ENCODE measurements around the gene CCL20. TPM values are rescaled to one million over a fixed set of nuclear protein-coding genes. Genes with fewer than 3 reads are reported as not detected.

CCL20 gene
- total and polyA plus RNA-seq, 2 of the 8 experiments (the other 6 are each of a cell fraction or from before 2014, with no cell fraction given): not detected

DNA sequence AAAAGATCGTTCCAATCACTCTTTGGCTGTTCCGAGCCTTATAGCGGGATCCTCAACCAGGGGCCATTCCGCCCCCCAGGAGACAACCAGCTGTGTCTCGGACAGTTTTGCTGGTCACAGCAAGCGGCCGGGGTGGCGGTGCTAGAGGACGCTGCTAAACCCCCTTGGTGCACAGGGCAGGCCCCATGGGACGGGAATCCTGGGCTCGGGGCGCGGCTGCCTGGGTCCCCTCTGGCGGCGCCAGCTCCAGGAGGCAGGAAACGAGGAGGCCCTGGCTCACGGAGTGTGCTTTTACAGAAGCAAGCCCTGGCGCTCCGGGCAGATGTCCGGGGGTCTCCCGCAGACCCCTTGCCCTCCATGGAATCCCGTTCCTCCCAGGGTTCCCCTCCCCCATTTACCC, 45.8 kb upstream of the CCL20 start:
- Histone ChIP-seq H3K27me3 (replicated peaks in 1 of 4; ENCODE audit: control insufficient read depth in 3 of 4, extremely low read depth in 1 of 4, insufficient read depth in 3 of 4, low read length in 3 of 4) (no peaks in the 10 kb centered on the region), H4K5ac (ENCODE audit: insufficient read length, low read depth, low read length) (no peak overlapping the region), H3K9ac (replicated peaks in 1 of 4; ENCODE audit: extremely low read depth in 1 of 4, low read depth in 3 of 4, low read length in 3 of 4) (no peak overlapping the region), H4K91ac (replicated peaks; ENCODE audit: insufficient read length, low read length) (no peak overlapping the region), H2AFZ (ENCODE audit: low read length) (peak overlapping the region; percentile 80; the same call in 1 of the 2 replicates), H3K14ac (ENCODE audit: insufficient read length) (no peak overlapping the region), H4K20me1 (replicated peaks in 1 of 2; ENCODE audit: control insufficient read depth in 1 of 2, insufficient read depth in 2 of 2, low read length in 2 of 2) (no peaks in the 10 kb centered on the region), H3K4me2 (ENCODE audit: insufficient read depth in 1 of 2, low read depth in 2 of 2, low read length in 2 of 2) (no peak overlapping the region), H3K56ac (replicated peaks; ENCODE audit: insufficient read length, low read depth, low read length) (no peak overlapping the region), H3K23me2 (ENCODE audit: low read depth, low read length) (no peaks in the 10 kb centered on the region), H3K79me2 (ENCODE audit: control insufficient read depth in 1 of 2, insufficient read depth in 2 of 2, low read length in 2 of 2) (no peaks in the 10 kb centered on the region), H2BK15ac (ENCODE audit: low read length) (no peak overlapping the region), H2BK5ac (ENCODE audit: low read depth, low read length) (no peak overlapping the region), H3K9me3 (ENCODE audit: insufficient read depth in 2 of 2, low read depth in 1 of 2, low read length in 1 of 2) (no peaks in the 10 kb centered on the region), H2BK120ac (replicated peaks; ENCODE audit: low read depth, low read length) (no peak overlapping the region), H3K27ac (ENCODE audit: low read depth, low read length) (no peak overlapping the region), H2BK20ac (ENCODE audit: low read length) (no peak overlapping the region), H2AK5ac (ENCODE audit: low read depth, low read length) (no peak overlapping the region), H3K36me3 (ENCODE audit: control insufficient read depth in 2 of 4, insufficient read depth in 4 of 4, low read length in 3 of 4) (no peaks in the 10 kb centered on the region), H3K79me1 (ENCODE audit: low read depth, low read length) (no peaks in the 10 kb centered on the region), H2BK12ac (ENCODE audit: low read depth, low read length) (no peak overlapping the region), H3K4me3 (ENCODE audit: extremely low read depth in 1 of 4, insufficient read depth in 2 of 4, low read depth in 3 of 4, low read length in 4 of 4) (no peak overlapping the region), H3K23ac (ENCODE audit: insufficient read length) (no peak overlapping the region), H3K18ac (ENCODE audit: extremely low read depth, low read length) (no peak overlapping the region), H4K8ac (ENCODE audit: extremely low read depth, insufficient read depth, low read length) (peak overlapping the region; percentile 40; the same call in 1 of the 2 replicates), H3K4me1 (replicated peaks in 1 of 4; ENCODE audit: control insufficient read depth in 3 of 4, insufficient read depth in 4 of 4, low read length in 3 of 4) (peaks cover 0 to 6% (median under 1%) of the 10 kb centered on the region in 4 experiments; a peak in 3 of 7 replicates), H3K4ac (replicated peaks; ENCODE audit: insufficient read length, low read depth, low read length) (no peak overlapping the region)
- no peak for DNase-seq (ENCODE audit: low read depth in 1 of 2, low spot score in 2 of 2)
- ChIA-PET POLR2A (ENCODE audit: partially characterized antibody) (no interaction called here), CTCF (ENCODE audit: partially characterized antibody) (interaction anchor here (0.8 to 5.4 kb wide), 11 partner anchors 11 to 642 kb away, joined by 3 to 92 read pairs (median 25); partner anchors contain the start of gene SCYGR8)
- 95% methylated on average over 22 of the region's 22 CpGs; no CpG with 5 or more reads in 1 of the 2 experiments for WGBS, 2 experiments (ENCODE audit: extremely low coverage in 1 of 2, insufficient coverage in 1 of 2, insufficient read length in 1 of 2, insufficient replicate concordance in 2 of 2, low coverage in 1 of 2, low lambda C conversion rate in 2 of 2, missing lambda C conversion rate in 1 of 2)
- no peak for FAIRE-seq
- no peak for TF ChIP-seq CHD2 (IDR thresholded peaks at IDR 0.05; ENCODE audit: low read length)
- TF ChIP-seq POU5F1 (IDR thresholded peaks at IDR 0.05; ENCODE audit: low read depth, low read length): no peak
- TF ChIP-seq EZH2 (IDR thresholded peaks at IDR 0.05; ENCODE audit: low read depth, low read length, severe bottlenecking): no peak
- no peak for TF ChIP-seq JUN (IDR thresholded peaks at IDR 0.05; ENCODE audit: low read depth, low read length)
- no peak for TF ChIP-seq TAF7 (optimal IDR thresholded peaks at IDR 0.05; ENCODE audit: borderline replicate concordance, low read depth, low read length)
- no peak for TF ChIP-seq RBBP5 (IDR thresholded peaks at IDR 0.05; ENCODE audit: borderline replicate concordance, low read depth, low read length)
- TF ChIP-seq EP300 (IDR thresholded peaks at IDR 0.05; ENCODE audit: borderline replicate concordance in 1 of 2, low read depth in 2 of 2, low read length in 2 of 2): no peak
- no peak for TF ChIP-seq PHF8 (conservative IDR thresholded peaks at IDR 0.05; ENCODE audit: low read depth, low read length)
- no peak for TF ChIP-seq RXRA (IDR thresholded peaks at IDR 0.05; ENCODE audit: insufficient read depth, low read depth, low read length)
- TF ChIP-seq NRF1 (IDR thresholded peaks at IDR 0.05; ENCODE audit: low read depth, low read length): no peak
- TF ChIP-seq KDM1A (IDR thresholded peaks at IDR 0.05; ENCODE audit: borderline replicate concordance, low read length): no peak
- no peak for TF ChIP-seq GTF2F1 (IDR thresholded peaks at IDR 0.05; ENCODE audit: borderline replicate concordance, low read depth, low read length)
- TF ChIP-seq JUND (IDR thresholded peaks at IDR 0.05; ENCODE audit: low read length): no peak
- TF ChIP-seq ASH2L (IDR thresholded peaks at IDR 0.05; ENCODE audit: low read length): no peak

Data from H1 (cell line).